T-helper 2 cell treated with Interferon-gamma antibody and Interleukin-4, amounts not matched to agents 5 μg/mL and 100 μg/mL, for 36 hours (primary cell): ENCODE measurements around the gene ADAM17.
A peak's percentile ranks its signal among the peaks of the same experiment; 100 is the strongest.

Experiments used
- DNase-seq: peaks from one replicate; pipeline ENCODE4 v3.0.0; 2021; ENCODE audit warnings: low spot score
- H3K27ac Mint-ChIP-seq: one replicate; pipeline ENCODE4 v1.8.0; 2021; ENCODE audit warnings: mild to moderate bottlenecking, mixed read lengths
- H3K27me3 Mint-ChIP-seq: one replicate; pipeline ENCODE4 v1.8.0; 2021; ENCODE audit warnings: low read depth, mixed read lengths
- H3K36me3 Mint-ChIP-seq: one replicate; pipeline ENCODE4 v1.8.0; 2021; ENCODE audit warnings: low read depth, mixed read lengths
- H3K4me1 Mint-ChIP-seq: one replicate; pipeline ENCODE4 v1.8.0; 2021; ENCODE audit warnings: low read depth, mixed read lengths
- H3K4me3 Mint-ChIP-seq: one replicate; pipeline ENCODE4 v1.8.0; 2022; ENCODE audit warnings: mild to moderate bottlenecking, moderate library complexity, mixed read lengths
- H3K9me3 Mint-ChIP-seq: one replicate; pipeline ENCODE4 v1.8.0; 2021; ENCODE audit warnings: mixed read lengths

ADAM17 gene

GRCh38 chr2:9484533-9484932 is 71.1 kb downstream of the ADAM17 start:
- H3K4me3 Mint-ChIP-seq: no peak overlapping the region
- no peak overlapping the region for H3K27ac Mint-ChIP-seq
- no peaks in the 10 kb centered on the region for H3K9me3 Mint-ChIP-seq
- H3K27me3 Mint-ChIP-seq: no peaks in the 10 kb centered on the region
- no peaks in the 10 kb centered on the region for H3K4me1 Mint-ChIP-seq
- DNase-seq: no peak
- peaks cover 73% of the 10 kb centered on the region for H3K36me3 Mint-ChIP-seq

- H3K9me3 Mint-ChIP-seq: no peaks in the 10 kb centered on the region
- H3K36me3 Mint-ChIP-seq: peaks cover 70% of the 10 kb centered on the region
- no peak for DNase-seq
- no peak overlapping the region for H3K27ac Mint-ChIP-seq
- no peaks in the 10 kb centered on the region for H3K27me3 Mint-ChIP-seq
- peaks cover 8% of the 10 kb centered on the region for H3K4me1 Mint-ChIP-seq
- H3K4me3 Mint-ChIP-seq: no peak overlapping the region
Measured at GRCh38 chr2:9483107-9483506, 72.5 kb downstream of the ADAM17 start.

- H3K9me3 Mint-ChIP-seq: peaks cover 5% of the 10 kb centered on the region
- no peaks in the 10 kb centered on the region for H3K27me3 Mint-ChIP-seq
- no peak overlapping the region for H3K4me3 Mint-ChIP-seq
- peaks cover 24% of the 10 kb centered on the region for H3K4me1 Mint-ChIP-seq
- no peak for DNase-seq
- no peak overlapping the region for H3K27ac Mint-ChIP-seq
- H3K36me3 Mint-ChIP-seq: peaks cover 66% of the 10 kb centered on the region
Measured at GRCh38 chr2:9480157-9480556, 75.5 kb downstream of the ADAM17 start.

- Mint-ChIP-seq H3K4me1 (peaks cover 26% of the 10 kb centered on the region), H3K36me3 (peaks cover 53% of the 10 kb centered on the region), H3K27ac (no peak overlapping the region)
Measured at GRCh38 chr2:9478526-9478925, 77.1 kb downstream of the ADAM17 start.

GRCh38 chr2:9477914-9478313 is 77.7 kb downstream of the ADAM17 start:
- Mint-ChIP-seq H3K36me3 (peaks cover 55% of the 10 kb centered on the region), H3K27me3 (no peaks in the 10 kb centered on the region), H3K27ac (no peak overlapping the region), H3K4me1 (peaks cover 29% of the 10 kb centered on the region), H3K9me3 (peaks cover 5% of the 10 kb centered on the region), H3K4me3 (no peak overlapping the region)
- DNase-seq: no peak

More at GRCh38 chr2:9478526-9478925, 77.1 kb downstream of the ADAM17 start:
- Mint-ChIP-seq H3K9me3 (peaks cover 5% of the 10 kb centered on the region), H3K27me3 (no peaks in the 10 kb centered on the region), H3K4me3 (no peak overlapping the region)
- DNase-seq: no peak

- peak within 1 kb of the TSS; percentile 84 for H3K27ac Mint-ChIP-seq
- DNase-seq: peak; percentile 73
- H3K4me1 Mint-ChIP-seq: peaks cover 29% of the 10 kb centered on the region
- H3K9me3 Mint-ChIP-seq: peaks cover 5% of the 10 kb centered on the region
- no peaks in the 10 kb centered on the region for H3K27me3 Mint-ChIP-seq
- H3K4me3 Mint-ChIP-seq: peak within 1 kb of the TSS; percentile 79
- H3K36me3 Mint-ChIP-seq: peaks cover 54% of the 10 kb centered on the region
Measured at GRCh38 chr2:9474361-9475057, 81.1 kb downstream of the ADAM17 start, which contains the start of gene IAH1. IAH1 (plus strand) TSS chr2:9474551; CDS start chr2:9474567, 16 bp downstream.

- peaks cover 5% of the 10 kb centered on the region for H3K9me3 Mint-ChIP-seq
- peaks cover 29% of the 10 kb centered on the region for H3K4me1 Mint-ChIP-seq
- peak; percentile 45 for DNase-seq
- peak overlapping the region; percentile 79 for H3K4me3 Mint-ChIP-seq
- H3K36me3 Mint-ChIP-seq: peaks cover 51% of the 10 kb centered on the region
- peak overlapping the region; percentile 84 for H3K27ac Mint-ChIP-seq
- no peaks in the 10 kb centered on the region for H3K27me3 Mint-ChIP-seq
Measured at GRCh38 chr2:9473985-9474360, 81.7 kb downstream of the ADAM17 start.

GRCh38 chr2:9473308-9473984 is 82.2 kb downstream of the ADAM17 start:
- Mint-ChIP-seq H3K27me3 (no peaks in the 10 kb centered on the region), H3K4me3 (peak overlapping the region; percentile 79), H3K36me3 (peaks cover 48% of the 10 kb centered on the region), H3K27ac (peak overlapping the region; percentile 84), H3K4me1 (peaks cover 24% of the 10 kb centered on the region), H3K9me3 (peaks cover 5% of the 10 kb centered on the region)
- peak; percentile 13 for DNase-seq

- peaks cover 20% of the 10 kb centered on the region for H3K4me1 Mint-ChIP-seq
- H3K27ac Mint-ChIP-seq: peak overlapping the region; percentile 45
- H3K4me3 Mint-ChIP-seq: peak overlapping the region; percentile 79
- DNase-seq: no peak
- no peaks in the 10 kb centered on the region for H3K27me3 Mint-ChIP-seq
- H3K9me3 Mint-ChIP-seq: peaks cover 5% of the 10 kb centered on the region
- H3K36me3 Mint-ChIP-seq: peaks cover 45% of the 10 kb centered on the region
Measured at GRCh38 chr2:9472511-9472910, 83.1 kb downstream of the ADAM17 start.

- H3K27ac Mint-ChIP-seq: no peak overlapping the region
- H3K9me3 Mint-ChIP-seq: peaks cover 4% of the 10 kb centered on the region
- no peaks in the 10 kb centered on the region for H3K27me3 Mint-ChIP-seq
- peaks cover 38% of the 10 kb centered on the region for H3K36me3 Mint-ChIP-seq
- no peak for DNase-seq
- no peak overlapping the region for H3K4me3 Mint-ChIP-seq
- H3K4me1 Mint-ChIP-seq: peaks cover 11% of the 10 kb centered on the region
Measured at GRCh38 chr2:9471206-9471605, 84.4 kb downstream of the ADAM17 start.

- peaks cover 5% of the 10 kb centered on the region for H3K4me1 Mint-ChIP-seq
- H3K27me3 Mint-ChIP-seq: no peaks in the 10 kb centered on the region
- H3K27ac Mint-ChIP-seq: no peak overlapping the region
- H3K4me3 Mint-ChIP-seq: no peak overlapping the region
- DNase-seq: no peak
- no peaks in the 10 kb centered on the region for H3K9me3 Mint-ChIP-seq
- H3K36me3 Mint-ChIP-seq: peaks cover 31% of the 10 kb centered on the region
Measured at GRCh38 chr2:9467687-9468086, 87.9 kb downstream of the ADAM17 start.

- Mint-ChIP-seq H3K36me3 (peaks cover 27% of the 10 kb centered on the region), H3K27me3 (no peaks in the 10 kb centered on the region), H3K9me3 (no peaks in the 10 kb centered on the region), H3K4me1 (peaks cover 5% of the 10 kb centered on the region), H3K27ac (no peak overlapping the region), H3K4me3 (no peak overlapping the region)
- no peak for DNase-seq
Measured at GRCh38 chr2:9466147-9466683, 89.4 kb downstream of the ADAM17 start.

- Mint-ChIP-seq H3K27ac (no peak overlapping the region), H3K36me3 (peaks cover 26% of the 10 kb centered on the region), H3K4me3 (no peak overlapping the region), H3K9me3 (no peaks in the 10 kb centered on the region), H3K27me3 (no peaks in the 10 kb centered on the region), H3K4me1 (peaks cover 5% of the 10 kb centered on the region)
- no peak for DNase-seq
Measured at GRCh38 chr2:9465170-9465569, 90.5 kb downstream of the ADAM17 start.

GRCh38 chr2:9463698-9464034 is 92.0 kb downstream of the ADAM17 start:
- peaks cover 28% of the 10 kb centered on the region for H3K36me3 Mint-ChIP-seq
- H3K27ac Mint-ChIP-seq: no peak overlapping the region
- DNase-seq: no peak

More at GRCh38 chr2:9463698-9464034, 92.0 kb downstream of the ADAM17 start:
- Mint-ChIP-seq H3K9me3 (no peaks in the 10 kb centered on the region), H3K4me1 (peaks cover 5% of the 10 kb centered on the region), H3K27me3 (no peaks in the 10 kb centered on the region), H3K4me3 (no peak overlapping the region)
